ENCODE data around the gene PKD1L1. TPM values are rescaled to one million over a fixed set of nuclear protein-coding genes. Genes with fewer than 3 reads are reported as not detected.

Gene PKD1L1
- total RNA-seq, 1 donor from 2014 or later = 0.59 TPM

GRCh38 chr7:47782792-47783191 is 165.5 kb downstream of the PKD1L1 start:
- H3K27ac ChIP-seq = no peak overlapping the region
- H3K4me3 ChIP-seq = no peak overlapping the region
- intact Hi-C loops (cut with DNase I) = no loop called here
- ATAC-seq = no peak
- no peaks in the 10 kb centered on the region for H3K36me3 ChIP-seq
- H3K9me3 ChIP-seq = no peaks in the 10 kb centered on the region
- TF ChIP-seq CTCF (IDR thresholded peaks at IDR 0.05) = no peak
- peaks cover 22% of the 10 kb centered on the region for H3K4me1 ChIP-seq
- no peak for DNase-seq
- no peaks in the 10 kb centered on the region for H3K27me3 ChIP-seq (ENCODE audit: low read depth)

- TF ChIP-seq CTCF (IDR thresholded peaks at IDR 0.05) = no peak
- ATAC-seq (no peak), DNase-seq (no peak)
- intact Hi-C loops (cut with DNase I) = no loop called here
- Histone ChIP-seq H3K27ac (no peak overlapping the region), H3K27me3 (ENCODE audit: low read depth) (no peaks in the 10 kb centered on the region), H3K9me3 (no peaks in the 10 kb centered on the region), H3K36me3 (no peaks in the 10 kb centered on the region), H3K4me3 (no peak overlapping the region), H3K4me1 (peaks cover 20% of the 10 kb centered on the region)
Observed at GRCh38 chr7:47782022-47782421, 166.2 kb downstream of the PKD1L1 start.

- no peak overlapping the region for H3K27ac ChIP-seq
- intact Hi-C loops (cut with DNase I) = no loop called here
Observed at GRCh38 chr7:47780555-47780954, 167.7 kb downstream of the PKD1L1 start.

GRCh38 chr7:47779341-47779771 is 168.9 kb downstream of the PKD1L1 start:
- Histone ChIP-seq H3K4me3 (no peak overlapping the region), H3K36me3 (no peaks in the 10 kb centered on the region), H3K27ac (no peak overlapping the region), H3K9me3 (no peaks in the 10 kb centered on the region), H3K4me1 (peaks cover 8% of the 10 kb centered on the region), H3K27me3 (ENCODE audit: low read depth) (no peaks in the 10 kb centered on the region)
- no peak for DNase-seq
- TF ChIP-seq CTCF (IDR thresholded peaks at IDR 0.05) = no peak
- intact Hi-C loops (cut with DNase I) = no loop called here
- no peak for ATAC-seq

More at GRCh38 chr7:47780555-47780954, 167.7 kb downstream of the PKD1L1 start:
- Histone ChIP-seq H3K27me3 (ENCODE audit: low read depth) (no peaks in the 10 kb centered on the region), H3K9me3 (no peaks in the 10 kb centered on the region), H3K36me3 (no peaks in the 10 kb centered on the region), H3K4me1 (peaks cover 12% of the 10 kb centered on the region), H3K4me3 (no peak overlapping the region)
- ATAC-seq = no peak
- TF ChIP-seq CTCF (IDR thresholded peaks at IDR 0.05) = no peak
- DNase-seq = no peak

- no peak for ATAC-seq
- no peaks in the 10 kb centered on the region for H3K36me3 ChIP-seq
- H3K4me1 ChIP-seq = no peaks in the 10 kb centered on the region
- no peak overlapping the region for H3K27ac ChIP-seq
- H3K4me3 ChIP-seq = no peak overlapping the region
- H3K27me3 ChIP-seq (ENCODE audit: low read depth) = no peaks in the 10 kb centered on the region
- H3K9me3 ChIP-seq = no peaks in the 10 kb centered on the region
- DNase-seq = no peak
- intact Hi-C loops (cut with DNase I) = no loop called here
- no peak for TF ChIP-seq CTCF (IDR thresholded peaks at IDR 0.05)
Observed at GRCh38 chr7:47778153-47778661, 170.1 kb downstream of the PKD1L1 start.

Data from lower lobe of right lung (tissue), 2 donors.